SHP77 (cell line): ENCODE data around the gene AFMID.
A peak's percentile ranks its signal among the peaks of the same experiment; 100 is the strongest.

Experiments
- DNase-seq, 2 experiments: peaks; one replicate each; lab custom pipeline; 2025; lab: John Stamatoyannopoulos, UW

Gene AFMID

GRCh38 chr17:78180083-78180482 lies 7.1 kb upstream of the AFMID start:
- DNase-seq = no peak

GRCh38 chr17:78180508-78180907 lies 6.7 kb upstream of the AFMID start:
- DNase-seq = no peak

GRCh38 chr17:78182504-78182903 lies 4.7 kb upstream of the AFMID start:
- DNase-seq = no peak

- DNase-seq = no peak
Observed at GRCh38 chr17:78183916-78184315, 3.2 kb upstream of the AFMID start.

- no peak for DNase-seq
Observed at GRCh38 chr17:78184351-78184750, 2.8 kb upstream of the AFMID start.

- no peak for DNase-seq
Observed at GRCh38 chr17:78184868-78185267, 2.3 kb upstream of the AFMID start.

GRCh38 chr17:78185981-78186691 lies 1.0 kb upstream of the AFMID start:
- DNase-seq = peak in 1 of 2 experiments; percentile 48

GRCh38 chr17:78196716-78197115 lies 9.6 kb downstream of the AFMID start:
- no peak for DNase-seq

- DNase-seq = no peak
Observed at GRCh38 chr17:78197147-78197832, 10.1 kb downstream of the AFMID start.

- no peak for DNase-seq
Observed at GRCh38 chr17:78200451-78200850, 13.3 kb downstream of the AFMID start.

GRCh38 chr17:78202666-78203065 lies 15.5 kb downstream of the AFMID start:
- no peak for DNase-seq

GRCh38 chr17:78204387-78205123 lies 17.4 kb downstream of the AFMID start:
- DNase-seq = no peak

- DNase-seq = no peak
Observed at GRCh38 chr17:78205124-78205775, 18.1 kb downstream of the AFMID start.

- DNase-seq = no peak
Observed at GRCh38 chr17:78206298-78206697, 19.1 kb downstream of the AFMID start.

GRCh38 chr17:78208486-78208885 lies 21.3 kb downstream of the AFMID start:
- no peak for DNase-seq

GRCh38 chr17:78210111-78210510 lies 22.9 kb downstream of the AFMID start:
- peak in 1 of 2 experiments; percentile 19 for DNase-seq

GRCh38 chr17:78211032-78211431 lies 23.9 kb downstream of the AFMID start:
- peak in 1 of 2 experiments; percentile 17 for DNase-seq

- peak; percentile 96 to 98 for DNase-seq
Observed at GRCh38 chr17:78214016-78214705, 27.0 kb downstream of the AFMID start, which contains the start of gene BIRC5. TSS of gene BIRC5 (plus strand) at chr17:78214253. CDS start at chr17:78214317, 64 bp downstream.

- DNase-seq = no peak
Observed at GRCh38 chr17:78214706-78215061, 27.5 kb downstream of the AFMID start.

- DNase-seq = no peak
Observed at GRCh38 chr17:78219396-78220150, 32.4 kb downstream of the AFMID start.

- DNase-seq = no peak
Observed at GRCh38 chr17:78223061-78223460, 35.9 kb downstream of the AFMID start.
